Suppressor macrophage treated with lipopolysaccharide for 4 hours (primary cell): ENCODE measurements around the gene ARHGAP4.

Experiments used
- DNase-seq: peaks from one replicate; pipeline ENCODE4 v3.0.0-alpha.2; 2020

The ARHGAP4 gene

GRCh38 chrX:153863251-153863991 lies 62.6 kb downstream of the ARHGAP4 start:
- no peak for DNase-seq

GRCh38 chrX:153862369-153863250 lies 63.5 kb downstream of the ARHGAP4 start:
- DNase-seq: no peak

GRCh38 chrX:153861733-153862310 lies 64.2 kb downstream of the ARHGAP4 start:
- DNase-seq: no peak

GRCh38 chrX:153861151-153861550 lies 64.9 kb downstream of the ARHGAP4 start:
- no peak for DNase-seq
